Stimulated activated CD8-positive, alpha-beta memory T cell treated with anti-CD3 and anti-CD28 coated beads, Interleukin-4, amount 100 ng/mL, for 4 hours (primary cell): ENCODE results near the gene MROH9.

Experiments used
- DNase-seq, 2 donors: peaks; one replicate each; pipeline ENCODE4 v3.0.0-alpha.2; 2020; ENCODE audit warnings: low read depth in 2 of 2, low spot score in 1 of 2

Gene MROH9

DNA sequence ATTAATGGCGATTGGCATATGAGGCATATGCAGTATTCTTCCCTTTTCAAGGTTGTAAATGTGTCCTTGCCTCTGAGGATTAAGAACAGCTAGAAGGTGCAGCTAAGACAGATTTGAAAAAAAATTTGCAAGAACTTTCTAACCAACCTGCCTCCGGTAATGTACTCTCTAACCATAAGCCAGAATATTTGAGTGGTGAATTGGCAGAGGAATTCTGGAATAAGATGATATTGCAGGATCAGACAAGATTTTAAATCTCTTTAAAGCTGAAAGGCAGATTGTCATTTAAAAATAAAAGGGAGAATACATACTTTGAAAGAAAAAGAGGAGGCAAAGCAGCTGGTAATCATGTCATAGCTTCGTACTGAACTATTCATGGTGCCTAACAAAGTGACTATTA lies 29.2 kb downstream of the MROH9 start:
- no peak for DNase-seq

DNA sequence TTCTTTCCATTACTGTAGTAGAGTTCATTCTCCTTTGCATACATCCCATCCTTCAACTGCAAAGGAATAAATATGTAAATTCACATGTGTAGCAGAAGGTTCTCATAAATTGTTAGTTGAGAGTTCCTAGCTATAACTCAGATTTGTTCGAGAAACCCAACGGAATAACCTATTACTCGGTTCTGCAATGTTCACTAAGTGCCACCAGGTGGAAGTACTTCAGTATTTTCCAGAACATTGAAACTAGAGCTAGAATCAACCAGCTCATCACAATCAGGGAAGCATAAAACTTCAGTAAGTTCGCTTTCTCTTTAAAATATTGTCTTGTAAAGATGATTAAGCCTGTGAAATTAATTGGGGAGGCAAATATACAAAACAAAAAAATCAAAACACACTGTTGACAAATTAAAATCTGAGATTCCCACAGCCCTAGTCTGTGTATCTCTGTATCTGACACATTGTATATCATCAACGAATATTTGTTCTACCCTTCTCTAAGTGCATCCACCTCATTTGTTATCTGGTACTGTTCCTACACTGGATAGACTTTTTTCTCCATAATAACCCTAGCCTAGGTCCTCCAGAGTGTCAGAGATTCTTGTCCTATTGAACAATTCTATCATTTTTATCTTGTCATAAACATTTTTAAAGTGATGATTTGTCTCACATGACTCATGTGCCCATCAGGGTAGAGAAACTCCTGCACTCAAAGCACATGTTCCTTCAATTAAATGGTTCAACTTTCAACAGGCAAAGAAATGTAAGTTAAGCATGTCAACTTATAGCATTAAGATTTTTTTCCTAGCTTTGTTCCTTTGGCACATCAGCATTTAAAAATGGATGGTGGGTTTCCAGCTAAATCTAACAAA lies 31.9 kb downstream of the MROH9 start:
- DNase-seq, result no peak

DNA sequence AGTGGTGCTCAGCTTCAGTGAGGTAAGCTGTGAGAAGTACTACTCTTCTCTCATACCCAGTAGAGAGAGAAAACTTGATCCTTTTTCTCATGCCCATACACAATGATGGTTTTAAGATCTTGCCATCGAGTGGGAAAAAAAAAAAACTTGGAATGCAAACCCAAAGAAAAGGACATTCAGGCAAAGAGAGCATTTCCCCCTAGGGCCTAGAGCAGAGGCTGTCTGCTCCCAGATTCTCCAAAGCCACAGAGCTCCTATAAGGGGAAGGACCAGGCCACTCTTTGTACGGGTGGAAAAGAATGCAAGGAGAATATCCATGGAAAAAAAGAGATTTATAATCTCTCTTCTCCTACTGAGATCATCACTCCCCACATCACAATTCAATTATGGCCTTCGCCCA lies 34.9 kb downstream of the MROH9 start:
- no peak for DNase-seq

DNA sequence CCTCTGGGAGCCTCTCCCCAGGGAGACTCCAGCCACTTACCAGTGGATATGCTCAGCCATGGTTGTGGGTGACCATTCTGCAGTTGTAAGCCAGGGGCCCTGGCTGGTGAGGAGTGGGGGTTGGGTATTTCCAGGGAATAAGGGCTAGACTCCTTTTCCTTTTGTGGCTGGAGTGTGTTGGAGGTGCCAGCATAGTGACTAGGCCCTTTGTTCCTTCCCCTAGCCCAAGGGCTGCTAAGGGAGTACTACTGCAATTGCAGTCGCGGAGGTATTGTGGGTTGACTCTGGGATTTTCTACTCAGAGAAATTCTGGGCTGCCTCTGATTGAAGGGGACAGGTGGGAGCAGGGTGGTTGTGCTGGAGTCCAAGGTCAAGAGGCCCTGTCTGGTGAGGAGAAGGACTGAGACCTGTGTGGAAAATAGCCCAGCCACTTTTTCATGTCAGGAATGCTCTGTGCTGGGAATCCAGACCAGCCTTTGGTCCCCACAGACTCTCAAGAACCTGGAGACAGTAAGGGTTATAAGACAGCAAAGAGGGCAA lies 43.1 kb downstream of the MROH9 start:
- DNase-seq, result no peak

DNA sequence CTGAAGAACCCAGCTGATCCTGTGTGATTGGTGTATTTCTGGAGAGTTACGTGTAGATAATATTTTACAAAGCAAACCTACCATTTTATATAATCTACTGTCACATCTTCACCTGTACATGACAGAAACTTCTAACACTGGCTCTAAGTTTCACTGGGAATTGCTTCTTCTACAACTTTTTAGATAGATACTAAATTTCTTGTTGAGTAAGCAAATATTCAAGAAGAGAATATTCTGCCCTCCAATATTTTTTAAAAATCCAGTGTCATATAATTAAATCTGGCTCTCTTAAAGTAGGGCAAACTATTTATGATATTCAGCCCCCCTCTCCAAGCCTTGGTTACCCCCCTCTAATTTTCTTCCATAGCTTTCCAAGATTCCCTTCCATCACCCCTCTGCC lies 50.1 kb downstream of the MROH9 start:
- DNase-seq, result no peak

DNA sequence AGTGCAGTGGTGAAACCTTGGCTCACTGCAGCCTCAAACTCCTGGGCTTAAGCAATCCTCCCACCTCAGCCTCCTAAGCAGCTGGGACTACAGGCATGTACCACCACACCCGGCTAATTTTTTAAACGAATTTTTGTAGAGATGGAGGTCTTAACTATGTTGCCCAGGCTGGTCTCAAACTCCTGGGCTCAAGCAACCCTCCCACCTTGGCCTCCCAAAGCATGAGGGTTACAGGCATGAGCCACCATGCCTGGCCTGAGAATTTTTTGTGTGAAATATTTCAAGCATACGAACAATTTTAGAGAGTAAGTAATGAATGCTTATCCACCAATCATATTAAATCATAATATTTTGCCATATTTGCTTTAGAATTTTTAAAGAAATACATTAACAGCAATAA lies 51.6 kb downstream of the MROH9 start:
- no peak for DNase-seq

DNA sequence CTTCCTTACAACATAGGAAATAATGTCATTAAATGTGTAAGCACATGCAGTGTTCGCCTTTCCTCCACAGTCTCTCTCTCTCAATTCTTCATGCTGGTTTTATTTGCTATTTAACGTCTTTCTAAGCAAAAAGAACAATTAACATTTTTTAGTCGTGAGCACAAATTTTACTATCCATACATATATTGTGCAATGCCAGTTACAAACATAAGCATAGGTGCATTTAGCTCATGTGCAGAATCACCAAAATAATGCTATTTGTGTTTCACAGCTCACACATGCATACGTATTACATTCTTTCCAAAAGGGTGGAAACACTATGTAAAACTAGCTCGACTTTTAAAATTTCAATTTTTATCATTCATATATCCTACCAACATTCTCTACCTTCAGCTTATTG lies 52.1 kb downstream of the MROH9 start:
- DNase-seq, result no peak

DNA sequence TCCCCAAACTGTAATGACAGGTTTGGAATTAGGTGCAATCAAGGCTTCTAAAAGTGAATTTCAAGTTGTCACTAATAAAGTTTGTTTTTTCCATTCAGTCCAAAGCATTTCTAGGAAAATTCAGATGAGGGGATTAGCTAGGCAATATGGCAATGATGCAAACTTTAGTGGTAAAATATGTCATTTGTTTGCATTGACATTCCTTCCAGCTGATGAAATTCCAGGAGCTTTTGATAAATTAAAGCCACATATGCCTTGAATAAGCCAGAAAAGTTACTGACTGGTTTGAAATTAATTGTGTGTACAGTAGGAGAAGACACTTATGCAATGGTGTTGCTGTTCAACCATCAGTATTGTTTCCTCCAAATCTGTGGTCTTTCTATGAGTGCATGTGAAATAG lies 57.8 kb downstream of the MROH9 start:
- no peak for DNase-seq

DNA sequence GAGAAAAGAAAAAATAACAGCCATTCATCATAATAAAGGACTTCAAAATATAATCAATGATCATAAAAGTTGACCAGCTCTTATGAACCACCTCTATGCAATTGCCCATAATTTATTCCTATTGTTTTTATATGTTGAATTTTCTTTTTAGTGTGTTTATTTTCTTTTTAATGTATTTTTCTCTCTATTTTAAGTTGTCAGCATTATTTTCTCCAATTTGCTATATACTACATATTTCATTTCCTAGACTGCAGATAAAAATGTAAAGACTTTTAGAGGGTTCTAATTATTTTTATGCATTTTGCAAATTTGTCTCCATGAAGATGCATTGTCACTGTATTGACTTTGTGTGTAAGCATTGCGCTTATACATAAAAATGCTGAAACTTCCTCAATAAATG lies 58.4 kb downstream of the MROH9 start:
- DNase-seq, result no peak

DNA sequence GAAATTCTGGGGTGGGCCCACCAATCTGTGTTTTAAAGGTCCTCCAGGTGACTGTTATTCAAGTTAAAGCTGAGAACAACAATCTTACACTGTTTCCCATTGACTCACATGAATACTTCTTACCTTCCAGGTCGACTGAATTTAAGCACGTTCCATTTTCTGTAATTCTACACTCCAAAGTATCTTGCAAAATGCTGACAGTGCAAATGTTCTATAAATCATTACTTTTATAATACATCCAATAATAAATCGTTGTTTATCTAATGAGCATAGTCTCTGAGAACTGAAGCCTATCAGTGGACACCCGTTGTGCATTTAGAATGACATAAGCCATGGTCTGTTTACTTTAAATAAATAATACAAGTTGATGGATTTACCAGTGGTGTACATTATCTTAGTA lies 79.5 kb downstream of the MROH9 start:
- DNase-seq, result no peak

DNA sequence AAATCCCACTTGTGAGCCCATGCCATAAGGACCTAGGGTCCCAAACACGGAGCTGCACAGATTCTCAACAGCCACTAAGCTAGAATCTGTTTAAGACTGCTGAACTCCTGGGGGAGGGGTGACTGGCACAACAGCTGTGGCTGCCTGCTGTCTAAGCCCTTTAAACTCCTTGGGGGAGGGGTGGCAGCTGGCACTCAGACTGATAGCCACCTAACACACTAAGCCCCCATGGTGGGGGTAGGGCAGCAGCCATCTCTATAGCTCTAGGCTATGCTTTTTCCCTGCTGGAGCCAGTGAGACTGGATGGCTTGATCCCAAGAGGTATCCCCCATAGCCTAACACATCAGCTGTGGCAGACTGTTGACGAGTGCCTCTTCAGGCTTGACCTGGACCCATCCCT lies 82.1 kb downstream of the MROH9 start:
- no peak for DNase-seq

DNA sequence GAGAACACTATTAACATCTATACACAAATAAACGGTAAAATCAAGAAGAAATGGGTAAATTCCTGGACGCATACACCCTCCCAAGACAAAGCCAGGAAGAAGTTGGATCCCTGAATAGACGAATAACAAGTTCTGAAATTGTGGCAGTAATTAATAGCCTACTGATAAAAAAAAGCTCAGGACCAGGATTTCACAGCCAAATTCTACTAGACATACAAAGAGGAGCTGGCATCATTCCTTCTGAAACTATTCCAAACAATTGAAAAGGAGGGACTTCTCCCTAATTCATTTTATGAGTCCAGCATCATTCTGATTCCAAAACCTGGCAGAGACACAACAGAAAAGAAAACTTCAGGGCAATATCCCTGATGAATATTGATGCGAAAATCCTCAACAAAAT lies 84.6 kb downstream of the MROH9 start:
- DNase-seq, result no peak

DNA sequence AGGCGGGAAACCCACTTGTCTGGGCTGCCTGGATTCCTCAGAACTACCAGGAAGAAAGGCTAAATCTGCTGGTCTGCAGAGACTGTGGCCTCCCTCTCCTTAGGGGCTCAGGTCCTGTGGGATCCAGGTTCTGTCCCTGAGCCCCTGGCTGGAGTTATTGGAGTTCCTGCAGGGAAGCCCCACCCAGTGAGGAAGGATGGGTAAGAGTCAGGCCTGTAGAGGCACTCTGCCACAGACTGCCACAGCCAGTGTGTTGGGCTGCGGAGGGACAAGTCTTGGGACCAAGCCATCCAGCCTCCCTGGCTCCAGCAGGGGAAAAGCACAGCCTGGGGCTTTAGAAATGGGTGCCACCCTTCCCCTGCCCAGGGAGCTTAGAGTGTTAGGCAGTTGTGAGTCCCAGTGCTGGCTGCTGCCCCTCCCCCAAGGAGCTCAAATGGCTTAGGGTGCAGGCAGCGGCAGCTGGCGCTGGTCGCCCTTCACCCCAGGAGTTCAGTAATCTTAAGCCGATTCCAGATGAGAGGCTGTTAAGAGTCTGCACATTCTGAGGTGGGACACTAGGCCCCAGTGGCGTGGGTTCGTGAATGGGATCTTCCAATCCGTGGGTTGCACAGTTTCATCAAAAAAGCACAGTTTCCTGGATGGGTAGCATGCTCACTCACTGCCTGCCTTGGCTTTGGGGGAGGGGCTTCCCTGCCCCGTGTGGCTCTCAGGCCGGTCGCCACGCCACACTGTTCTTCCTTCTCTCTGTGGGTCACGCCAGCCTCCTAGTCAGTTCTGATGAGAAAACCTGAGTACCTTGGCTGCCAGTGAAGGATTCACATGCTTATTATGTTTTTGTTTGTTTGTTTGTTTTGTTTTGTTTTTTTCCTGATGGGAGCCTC lies 97.7 kb downstream of the MROH9 start:
- DNase-seq, result no peak

DNA sequence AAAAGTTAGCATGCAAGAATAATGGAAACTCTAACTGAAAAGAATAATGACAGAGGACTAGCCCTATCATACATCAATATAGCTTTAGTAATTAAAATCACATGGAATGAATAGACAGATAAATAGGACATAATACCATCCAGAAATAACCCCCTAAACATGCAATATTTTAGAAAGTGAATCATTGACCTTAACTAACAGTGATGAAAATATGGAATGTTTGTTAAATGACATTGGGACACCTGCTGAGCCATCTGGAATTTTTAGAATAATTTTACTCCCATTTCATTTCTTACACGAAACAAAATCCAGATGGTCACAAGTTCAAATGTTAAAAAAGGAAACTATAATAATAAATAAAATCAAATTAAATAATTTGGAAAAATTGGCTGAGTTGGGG lies 102.3 kb downstream of the MROH9 start:
- DNase-seq, result no peak

DNA sequence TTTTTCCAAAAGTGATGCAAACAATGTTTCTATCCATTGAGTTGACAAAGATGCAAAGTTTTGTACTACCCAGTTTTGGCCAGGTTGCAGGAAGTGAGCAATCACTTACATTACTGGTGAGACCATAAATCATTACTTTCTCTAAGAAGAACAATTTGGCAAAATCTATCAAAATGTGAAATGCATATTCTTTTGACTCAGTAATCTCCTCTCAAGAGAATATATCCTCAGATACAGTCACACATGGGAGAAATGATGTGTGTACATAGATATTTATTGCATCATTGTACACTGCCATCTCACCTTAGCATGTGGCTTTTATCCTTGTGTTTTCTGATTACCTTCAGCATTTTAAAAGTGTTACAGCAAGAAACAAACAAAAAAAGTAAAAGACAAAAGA lies 103.0 kb downstream of the MROH9 start:
- no peak for DNase-seq

DNA sequence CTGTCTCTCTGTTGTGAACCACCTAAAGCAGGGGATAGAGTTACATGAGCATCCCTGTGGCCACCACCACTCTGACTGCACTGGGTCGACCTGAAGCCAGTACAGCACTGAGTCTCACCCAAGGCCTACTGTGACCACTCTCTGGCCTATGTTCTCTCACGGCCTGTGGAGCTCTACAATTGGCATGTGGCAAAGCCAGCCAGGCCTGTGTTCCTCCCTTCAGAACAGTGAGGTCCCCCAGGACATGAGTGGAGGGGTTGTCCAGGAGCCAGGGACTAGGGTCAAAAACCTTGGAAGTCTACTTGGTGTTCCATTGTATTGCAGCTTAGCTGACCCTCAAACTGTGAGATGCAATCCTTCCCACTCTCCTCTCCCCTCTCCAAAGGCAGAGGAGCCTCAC lies 112.7 kb downstream of the MROH9 start:
- no peak for DNase-seq

DNA sequence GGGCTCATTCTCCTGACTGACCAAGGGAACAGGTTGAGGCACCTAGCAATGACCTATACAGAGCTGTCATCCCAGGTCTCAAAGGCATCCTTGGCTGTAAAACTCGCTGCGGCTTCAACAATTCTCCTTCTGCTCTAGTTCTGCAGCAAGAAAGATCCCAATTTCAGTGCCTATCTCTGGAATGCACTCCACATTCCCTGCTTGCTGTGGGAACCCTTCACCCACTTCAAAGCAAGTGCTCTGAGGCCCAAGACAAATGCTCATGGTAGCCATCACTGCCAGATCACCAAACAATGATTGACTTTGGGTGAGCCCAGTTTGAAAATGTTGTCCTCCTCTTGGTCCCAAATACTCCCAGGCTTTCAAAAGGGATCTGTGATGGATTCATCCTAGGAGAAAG lies 117.6 kb downstream of the MROH9 start:
- no peak for DNase-seq

DNA sequence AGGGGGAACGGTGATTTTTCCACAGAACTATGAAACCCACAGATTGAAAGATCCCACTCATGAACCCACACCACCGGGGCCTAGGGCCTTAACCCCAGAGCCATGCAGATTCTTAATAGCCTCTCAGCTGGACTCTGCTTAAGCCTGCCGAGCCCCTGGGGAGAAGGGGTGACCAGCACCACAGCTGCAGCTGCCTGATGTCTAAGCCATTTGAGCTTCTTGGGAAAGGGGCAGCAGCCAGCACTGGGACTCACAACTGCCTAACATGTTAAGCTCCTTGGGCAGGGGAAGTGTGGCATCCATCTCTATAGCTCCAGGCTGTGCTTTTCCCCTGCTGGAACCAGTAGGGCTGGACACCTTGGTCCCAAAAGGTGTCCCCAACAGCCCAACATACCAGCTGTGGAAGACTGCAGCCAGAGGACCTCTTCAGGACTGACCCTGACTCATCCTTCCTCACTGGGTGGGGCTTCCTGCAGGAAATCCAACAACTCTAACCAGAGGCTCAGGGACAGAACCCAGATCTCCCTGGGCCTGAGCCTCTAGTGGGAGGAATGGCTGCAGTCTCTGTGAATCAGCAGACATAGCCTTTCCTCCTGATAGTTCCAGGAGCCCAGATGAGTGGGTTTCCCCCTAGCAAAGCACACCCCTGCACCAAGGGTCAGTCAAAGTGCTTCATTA lies 120.8 kb downstream of the MROH9 start:
- DNase-seq, result no peak

DNA sequence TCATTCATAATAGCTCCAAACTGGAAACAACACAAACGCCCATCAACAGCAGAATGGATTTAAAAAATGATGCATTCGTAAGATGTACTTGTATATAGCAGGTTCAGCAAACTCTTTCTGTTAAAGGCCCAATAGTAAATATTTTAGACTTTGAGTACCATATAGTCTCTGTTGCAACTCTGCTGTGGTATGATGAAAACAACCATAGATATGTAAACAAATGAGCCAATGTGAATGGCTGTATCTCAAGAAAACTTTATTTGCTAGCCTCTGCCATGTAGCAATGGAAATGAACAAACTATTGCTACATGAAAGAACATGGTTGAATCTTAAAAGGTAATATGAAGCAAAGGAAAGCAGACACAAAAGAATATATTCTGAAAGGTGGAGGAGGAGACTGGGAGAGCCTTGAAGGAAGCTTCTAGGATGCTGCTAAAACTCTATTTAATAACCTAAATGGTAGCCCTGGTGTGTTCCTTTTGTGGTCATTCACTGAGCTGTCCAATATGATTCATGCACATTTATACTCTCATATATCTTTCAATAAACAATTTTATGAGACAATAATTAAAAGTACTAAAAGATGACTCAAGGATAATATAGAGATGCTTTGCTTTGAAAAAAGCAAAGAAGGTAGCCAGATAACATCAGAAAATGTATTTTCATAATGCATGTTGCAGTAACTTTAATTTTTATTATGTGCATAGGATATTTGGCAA lies 126.2 kb downstream of the MROH9 start:
- DNase-seq, result no peak

DNA sequence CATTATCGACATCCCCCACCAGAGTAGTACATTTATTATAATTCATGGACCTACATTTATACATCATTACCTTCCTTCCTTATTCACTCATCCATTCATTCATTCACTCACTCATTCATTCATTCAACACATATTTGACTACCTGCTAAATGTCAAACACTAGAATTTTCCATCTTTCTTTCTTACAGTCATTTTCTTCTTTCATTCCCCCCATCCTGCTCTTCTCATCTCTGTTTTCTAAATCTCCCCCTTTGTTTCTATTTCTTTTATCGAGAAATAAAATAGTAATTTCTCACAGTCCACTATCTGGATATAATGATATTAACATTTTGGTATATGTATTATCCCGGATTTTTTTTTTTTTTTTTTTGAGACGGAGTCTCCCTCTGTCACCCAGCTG lies 127.6 kb downstream of the MROH9 start:
- DNase-seq, result no peak

DNA sequence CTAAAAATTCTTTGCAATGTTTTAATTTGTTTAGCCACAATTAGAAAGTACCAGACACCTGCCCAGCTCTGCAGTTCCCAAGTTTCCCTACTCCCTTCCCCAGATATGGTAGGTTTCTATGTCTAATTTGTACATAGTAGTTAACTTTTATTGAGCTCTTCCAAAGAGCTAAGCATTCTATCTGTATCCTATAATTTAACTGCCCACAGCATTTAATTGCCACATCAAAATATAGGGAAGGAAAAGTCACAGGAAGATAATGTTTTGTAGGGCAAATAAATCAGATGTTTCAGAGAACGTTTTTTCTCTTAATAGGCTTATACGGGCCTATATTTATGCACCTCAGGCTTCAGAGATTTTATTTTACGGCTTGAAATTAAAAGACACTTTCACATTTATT lies 139.7 kb downstream of the MROH9 start:
- no peak for DNase-seq
